ENCODE results near the gene CENPB.
A peak's percentile ranks its signal among the peaks of the same experiment; 100 is the strongest.

Gene CENPB

GRCh38 chr20:3749689-3750531 is 36.6 kb downstream of the CENPB start:
- Histone ChIP-seq H4K20me1 (ENCODE audit: control insufficient read depth, insufficient read depth, low read depth, low read length) (no peaks in the 10 kb centered on the region), H3K27ac (ENCODE audit: low read depth, low read length) (no peak overlapping the region), H3K4me1 (ENCODE audit: control insufficient read depth, low read length) (no peaks in the 10 kb centered on the region), H3F3A (ENCODE audit: control insufficient read depth, insufficient read depth) (no peaks in the 10 kb centered on the region), H3K36me3 (ENCODE audit: control insufficient read depth, low read length) (peaks cover 5% of the 10 kb centered on the region; the same call in 1 of the 2 replicates), H3K4me2 (ENCODE audit: low read length) (no peak overlapping the region), H3K9me2 (replicated peaks; ENCODE audit: control insufficient read depth, low read length) (no peaks in the 10 kb centered on the region), H3K27me3 (ENCODE audit: control insufficient read depth, low read length) (no peaks in the 10 kb centered on the region), H3K79me2 (ENCODE audit: control insufficient read depth, low read length) (no peaks in the 10 kb centered on the region), H3K4me3 (ENCODE audit: low read length) (no peak overlapping the region), H3K9me3 (ENCODE audit: control insufficient read depth, insufficient read depth, low read length) (no peaks in the 10 kb centered on the region)
- no peak for TF ChIP-seq EZH2phosphoT487 (IDR thresholded peaks at IDR 0.05; ENCODE audit: borderline replicate concordance, low read length)
- peak; percentile 68 for TF ChIP-seq CTCF (IDR thresholded peaks at IDR 0.05; ENCODE audit: low read depth, low read length, poor library complexity, severe bottlenecking)

- peaks cover 5% of the 10 kb centered on the region; the same call in 1 of the 2 replicates for H3K27me3 ChIP-seq (ENCODE audit: control insufficient read depth, low read length)
- no peaks in the 10 kb centered on the region for H3K79me2 ChIP-seq (ENCODE audit: control insufficient read depth, low read length)
- H3K9me3 ChIP-seq (ENCODE audit: control insufficient read depth, insufficient read depth, low read length), result no peaks in the 10 kb centered on the region
- H3K9me2 ChIP-seq (replicated peaks; ENCODE audit: control insufficient read depth, low read length), result no peaks in the 10 kb centered on the region
- no peak overlapping the region for H3K4me2 ChIP-seq (ENCODE audit: low read length)
- H3K4me1 ChIP-seq (ENCODE audit: control insufficient read depth, low read length), result no peaks in the 10 kb centered on the region
- H4K20me1 ChIP-seq (ENCODE audit: control insufficient read depth, insufficient read depth, low read depth, low read length), result no peaks in the 10 kb centered on the region
- H3F3A ChIP-seq (ENCODE audit: control insufficient read depth, insufficient read depth), result no peaks in the 10 kb centered on the region; the same call in 1 of the 2 replicates
- H3K27ac ChIP-seq (ENCODE audit: low read depth, low read length), result no peak overlapping the region
- TF ChIP-seq CTCF (IDR thresholded peaks at IDR 0.05; ENCODE audit: low read depth, low read length, poor library complexity, severe bottlenecking) (no peak), EZH2phosphoT487 (IDR thresholded peaks at IDR 0.05; ENCODE audit: borderline replicate concordance, low read length) (no peak)
- no peak overlapping the region for H3K4me3 ChIP-seq (ENCODE audit: low read length)
- peaks cover 5% of the 10 kb centered on the region; the same call in 1 of the 2 replicates for H3K36me3 ChIP-seq (ENCODE audit: control insufficient read depth, low read length)
Measured at GRCh38 chr20:3749087-3749688, 37.4 kb downstream of the CENPB start.

- TF ChIP-seq EZH2phosphoT487 (IDR thresholded peaks at IDR 0.05; ENCODE audit: borderline replicate concordance, low read length) (no peak), CTCF (IDR thresholded peaks at IDR 0.05; ENCODE audit: low read depth, low read length, poor library complexity, severe bottlenecking) (no peak)
- Histone ChIP-seq H3K4me3 (ENCODE audit: low read length) (no peak overlapping the region), H3K27ac (ENCODE audit: low read depth, low read length) (no peak overlapping the region), H3K79me2 (ENCODE audit: control insufficient read depth, low read length) (no peaks in the 10 kb centered on the region), H3F3A (ENCODE audit: control insufficient read depth, insufficient read depth) (no peaks in the 10 kb centered on the region; the same call in 1 of the 2 replicates), H3K27me3 (ENCODE audit: control insufficient read depth, low read length) (peaks cover 7% of the 10 kb centered on the region; the same call in 1 of the 2 replicates), H3K4me2 (ENCODE audit: low read length) (no peak overlapping the region), H3K9me3 (ENCODE audit: control insufficient read depth, insufficient read depth, low read length) (no peaks in the 10 kb centered on the region), H3K4me1 (ENCODE audit: control insufficient read depth, low read length) (no peaks in the 10 kb centered on the region), H3K9me2 (replicated peaks; ENCODE audit: control insufficient read depth, low read length) (no peaks in the 10 kb centered on the region), H4K20me1 (ENCODE audit: control insufficient read depth, insufficient read depth, low read depth, low read length) (no peaks in the 10 kb centered on the region), H3K36me3 (ENCODE audit: control insufficient read depth, low read length) (peaks cover 5% of the 10 kb centered on the region; the same call in 1 of the 2 replicates)
Measured at GRCh38 chr20:3748073-3748472, 38.5 kb downstream of the CENPB start.

Measured in DOHH2 (cell line).